Measurements from ENCODE around the gene ZBTB20. TPM values are rescaled to one million over a fixed set of nuclear protein-coding genes. Genes with fewer than 3 reads are reported as not detected.

The ZBTB20 gene
- total and polyA plus RNA-seq, 4 donors, result 0.88 to 83.2 (median 20.4) TPM

GRCh38 chr3:114294940-114295480 lies 852.1 kb downstream of the ZBTB20 start:
- Histone ChIP-seq H3K27ac (ENCODE audit: low read depth in 1 of 2, low read length in 2 of 2) (no peak overlapping the region), H3K4me3 (ENCODE audit: low read depth in 1 of 3, low read length in 3 of 3) (no peak overlapping the region), H3K36me3 (ENCODE audit: control insufficient read depth in 4 of 4, insufficient read depth in 3 of 4, low read depth in 1 of 4, low read length in 3 of 4) (no peaks in the 10 kb centered on the region), H3K9me3 (ENCODE audit: control insufficient read depth in 4 of 4, low read length in 3 of 4) (no peaks in the 10 kb centered on the region), H3K27me3 (ENCODE audit: control insufficient read depth in 4 of 4, insufficient read depth in 4 of 4, low read length in 3 of 4) (no peaks in the 10 kb centered on the region), H3K9ac (ENCODE audit: low read depth in 1 of 2, low read length in 2 of 2) (no peak overlapping the region), H3K4me1 (ENCODE audit: control insufficient read depth in 4 of 4, insufficient read depth in 4 of 4, low read length in 3 of 4) (no peaks in the 10 kb centered on the region)
- no peak for TF ChIP-seq FOXA2 (IDR thresholded peaks at IDR 0.05)
- 87% methylated on average over 6 of the region's 6 CpGs for WGBS
- no peak for DNase-seq (ENCODE audit: low spot score)

- TF ChIP-seq ATF3 (IDR thresholded peaks at IDR 0.05) (no peak), NR2F2 (IDR thresholded peaks at IDR 0.05) (no peak), YY1 (IDR thresholded peaks at IDR 0.05) (no peak), HNF4G (IDR thresholded peaks at IDR 0.05) (no peak), TAF1 (conservative IDR thresholded peaks at IDR 0.05) (no peak), GABPA (IDR thresholded peaks at IDR 0.05 in 1 of 2, conservative IDR thresholded peaks at IDR 0.05 in 1 of 2) (no peak), JUND (IDR thresholded peaks at IDR 0.05) (no peak)
- H3K4me3 ChIP-seq (ENCODE audit: low read depth in 1 of 3, low read length in 3 of 3), result no peak within 1 kb of the TSS
These were observed 853.1 kb downstream of the ZBTB20 start, which contains the start of gene TIGIT for GRCh38 chr3:114293838-114294535. Gene TIGIT (plus strand): TSS chr3:114294028. CDS start chr3:114294062, 34 bp downstream.

GRCh38 chr3:114290911-114291901 lies 855.9 kb downstream of the ZBTB20 start:
- H3K4me3 ChIP-seq (ENCODE audit: low read depth in 1 of 3, low read length in 3 of 3), result no peak overlapping the region
- H3K36me3 ChIP-seq (ENCODE audit: control insufficient read depth in 4 of 4, insufficient read depth in 3 of 4, low read depth in 1 of 4, low read length in 3 of 4), result no peaks in the 10 kb centered on the region
- 55% methylated on average over 23 of the region's 23 CpGs for WGBS
- peak overlapping the region in 1 of 2 donors; percentile 15 for H3K27ac ChIP-seq (ENCODE audit: low read depth in 1 of 2, low read length in 2 of 2)
- DNase-seq (ENCODE audit: low spot score), result peak; percentile 74
- no peaks in the 10 kb centered on the region for H3K4me1 ChIP-seq (ENCODE audit: control insufficient read depth in 4 of 4, insufficient read depth in 4 of 4, low read length in 3 of 4)
- TF ChIP-seq FOXA1 (IDR thresholded peaks at IDR 0.05), result no peak
- TF ChIP-seq REST (IDR thresholded peaks at IDR 0.05), result no peak
- TF ChIP-seq CTCF (IDR thresholded peaks at IDR 0.05; ENCODE audit: low read depth, low read length, missing input control), result peak; percentile 62
- TF ChIP-seq MAX (IDR thresholded peaks at IDR 0.05), result no peak
- no peak for TF ChIP-seq HNF4G (IDR thresholded peaks at IDR 0.05)
- TF ChIP-seq ZBTB33 (IDR thresholded peaks at IDR 0.05), result no peak
- TF ChIP-seq NR2F2 (IDR thresholded peaks at IDR 0.05), result no peak
- TF ChIP-seq FOXA2 (IDR thresholded peaks at IDR 0.05), result no peak
- no peak for TF ChIP-seq ATF3 (IDR thresholded peaks at IDR 0.05)
- TF ChIP-seq RXRA (IDR thresholded peaks at IDR 0.05), result no peak
- TF ChIP-seq YY1 (IDR thresholded peaks at IDR 0.05), result no peak
- TF ChIP-seq EGR1 (IDR thresholded peaks at IDR 0.05; ENCODE audit: low read depth in 2 of 2), result no peak
- TF ChIP-seq TAF1 (conservative IDR thresholded peaks at IDR 0.05), result no peak
- peak; percentile 64 to 78 for TF ChIP-seq RAD21 (IDR thresholded peaks at IDR 0.05)
- H3K27me3 ChIP-seq (ENCODE audit: control insufficient read depth in 4 of 4, insufficient read depth in 4 of 4, low read length in 3 of 4), result no peaks in the 10 kb centered on the region
- H3K9me3 ChIP-seq (ENCODE audit: control insufficient read depth in 4 of 4, low read length in 3 of 4), result no peaks in the 10 kb centered on the region
- no peak overlapping the region for H3K9ac ChIP-seq (ENCODE audit: low read depth in 1 of 2, low read length in 2 of 2)

More at GRCh38 chr3:114293838-114294535, 853.1 kb downstream of the ZBTB20 start, which contains the start of gene TIGIT:
- H3K9me3 ChIP-seq (ENCODE audit: control insufficient read depth in 4 of 4, low read length in 3 of 4), result no peaks in the 10 kb centered on the region
- H3K27ac ChIP-seq (ENCODE audit: low read depth in 1 of 2, low read length in 2 of 2), result no peak within 1 kb of the TSS
- WGBS, result 90% methylated on average over 7 of the region's 7 CpGs
- no peak for DNase-seq (ENCODE audit: low spot score)
- no peaks in the 10 kb centered on the region for H3K36me3 ChIP-seq (ENCODE audit: control insufficient read depth in 4 of 4, insufficient read depth in 3 of 4, low read depth in 1 of 4, low read length in 3 of 4)
- H3K27me3 ChIP-seq (ENCODE audit: control insufficient read depth in 4 of 4, insufficient read depth in 4 of 4, low read length in 3 of 4), result no peaks in the 10 kb centered on the region
- H3K9ac ChIP-seq (ENCODE audit: low read depth in 1 of 2, low read length in 2 of 2), result peak within 1 kb of the TSS in 1 of 2 donors; percentile 22
- H3K4me1 ChIP-seq (ENCODE audit: control insufficient read depth in 4 of 4, insufficient read depth in 4 of 4, low read length in 3 of 4), result no peaks in the 10 kb centered on the region

All from liver (tissue), 9 donors.